Measurements from ENCODE around the gene C16orf86.

The C16orf86 gene

DNA sequence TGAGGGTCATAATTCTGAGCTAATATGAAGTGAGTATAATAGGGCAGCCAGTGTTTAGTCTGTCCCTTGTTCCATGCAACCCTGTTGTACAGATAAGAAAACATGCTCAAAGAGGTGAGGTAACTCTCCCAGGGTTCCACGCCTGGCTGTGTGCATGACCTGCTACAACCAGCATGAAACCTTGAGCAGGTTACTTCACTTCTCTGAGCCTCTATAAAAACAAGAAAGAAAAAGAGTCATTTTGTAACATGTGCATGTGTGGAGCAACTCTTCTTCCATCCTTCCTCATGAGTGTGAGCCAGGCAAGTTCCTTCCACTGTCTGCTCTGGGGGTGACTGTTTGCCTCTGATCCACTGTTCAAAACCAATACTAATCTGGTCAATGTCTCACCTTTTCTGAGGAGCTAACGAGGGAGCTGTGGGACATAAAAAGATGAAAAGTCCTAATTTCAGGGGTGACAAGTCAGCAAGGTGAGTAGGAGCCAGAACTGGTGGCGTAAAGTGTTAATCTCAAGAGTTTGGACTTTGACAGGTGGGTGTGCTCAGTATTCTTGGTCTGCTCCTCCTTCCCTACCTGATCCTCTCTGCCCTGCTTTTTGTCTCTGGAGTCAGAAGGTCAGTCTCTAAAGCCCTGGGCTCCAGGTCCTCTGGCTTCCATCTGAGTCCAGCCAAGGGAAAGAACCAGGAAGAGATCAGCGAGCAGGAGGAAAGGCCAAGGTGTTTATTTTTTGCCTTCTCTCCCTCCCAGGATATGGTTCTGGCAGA, 31.0 kb downstream of the C16orf86 start:
- DNase-seq = no peak

DNA sequence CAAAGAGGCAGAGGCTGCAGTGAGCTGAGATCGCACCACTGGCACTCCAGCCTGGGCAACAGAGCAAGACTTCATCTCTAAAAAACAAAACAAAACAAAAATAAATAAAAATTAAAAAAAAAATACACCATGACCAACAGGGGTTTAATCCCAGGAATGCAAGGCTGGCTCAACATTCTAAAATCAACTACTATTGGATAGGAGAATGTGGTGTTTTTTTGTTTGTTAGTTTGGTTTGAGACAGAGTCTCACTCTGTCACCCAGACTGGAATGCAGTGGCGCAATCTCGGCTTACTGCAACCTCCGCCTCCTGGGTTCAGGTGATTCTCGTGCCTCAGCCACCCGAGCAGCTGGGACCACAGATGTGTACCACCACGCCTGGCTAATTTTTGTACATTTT, 32.7 kb downstream of the C16orf86 start:
- no peak for DNase-seq

DNA sequence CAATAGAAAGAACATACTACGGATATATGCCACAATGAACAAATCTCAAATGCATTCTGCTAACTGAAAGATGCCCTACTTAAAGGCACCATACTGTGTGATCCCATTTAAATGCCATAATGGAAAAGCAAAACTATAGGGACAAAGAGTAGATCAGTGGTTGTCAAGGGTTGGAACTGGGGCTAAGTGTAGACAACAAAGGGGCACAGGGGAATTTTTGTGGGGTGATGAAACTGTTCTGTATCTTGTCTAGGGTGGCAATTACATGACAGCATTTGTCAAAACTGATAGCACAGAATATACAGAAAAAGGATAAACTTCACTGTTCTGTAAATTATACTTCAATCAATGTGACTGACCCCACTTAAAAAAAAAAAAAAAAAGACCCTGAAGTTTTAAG, 34.8 kb downstream of the C16orf86 start:
- DNase-seq = no peak

DNA sequence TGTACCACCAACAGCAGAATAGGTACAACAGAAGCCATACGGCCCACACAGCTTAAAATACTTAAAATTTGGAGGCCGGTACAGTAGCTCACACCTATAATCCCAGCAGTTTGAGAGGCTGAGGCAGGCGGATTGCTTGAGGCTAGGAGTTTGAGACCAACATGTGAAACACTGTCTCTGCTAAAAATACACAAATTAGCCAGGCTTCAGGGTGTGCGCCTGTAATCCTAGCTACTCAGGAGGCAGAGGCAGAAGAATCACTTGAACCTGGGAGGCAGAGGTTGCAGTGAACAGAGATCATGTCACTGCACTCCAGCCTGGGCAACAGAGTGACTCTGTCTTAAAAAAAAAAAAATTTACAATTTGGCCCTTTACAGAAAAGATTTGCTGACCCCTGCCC, 35.5 kb downstream of the C16orf86 start:
- DNase-seq = no peak

DNA sequence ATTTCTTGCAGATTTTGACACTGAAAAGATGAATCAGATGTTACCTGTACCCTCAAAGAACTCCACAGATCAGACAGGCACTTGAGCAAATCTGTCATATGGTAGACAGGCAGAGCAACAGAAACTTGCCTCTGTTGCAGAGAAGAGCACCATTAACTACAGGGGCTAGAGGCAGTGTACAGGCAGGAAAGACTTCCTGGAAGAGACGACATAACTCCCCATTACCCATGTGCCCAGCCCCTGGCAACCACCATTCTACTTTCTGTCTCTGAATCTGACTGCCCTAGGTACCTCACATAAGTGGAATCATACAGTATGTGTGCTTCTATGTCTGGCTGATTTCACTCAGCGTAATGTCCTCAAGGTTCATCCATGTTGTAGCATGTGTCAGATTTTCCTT, 37.0 kb downstream of the C16orf86 start:
- no peak for DNase-seq

DNA sequence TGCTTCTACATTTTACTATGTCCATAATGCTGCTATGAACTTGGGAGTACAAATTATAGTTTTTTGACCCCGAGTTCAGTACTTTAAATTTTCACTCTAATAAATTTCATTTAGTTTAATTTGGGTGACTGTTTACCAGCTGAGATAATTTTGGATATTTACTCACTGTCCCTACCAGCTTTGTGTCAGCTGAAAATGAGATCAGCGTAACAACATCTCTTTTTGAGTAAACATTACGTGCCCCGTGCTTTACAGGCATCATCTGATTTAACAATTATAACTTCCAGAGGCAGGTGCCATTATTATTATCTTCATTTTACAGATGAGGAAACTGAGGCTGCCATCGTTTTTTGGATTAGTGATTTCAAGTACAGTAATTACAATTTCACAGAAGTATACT, 37.5 kb downstream of the C16orf86 start:
- no peak for DNase-seq

DNA sequence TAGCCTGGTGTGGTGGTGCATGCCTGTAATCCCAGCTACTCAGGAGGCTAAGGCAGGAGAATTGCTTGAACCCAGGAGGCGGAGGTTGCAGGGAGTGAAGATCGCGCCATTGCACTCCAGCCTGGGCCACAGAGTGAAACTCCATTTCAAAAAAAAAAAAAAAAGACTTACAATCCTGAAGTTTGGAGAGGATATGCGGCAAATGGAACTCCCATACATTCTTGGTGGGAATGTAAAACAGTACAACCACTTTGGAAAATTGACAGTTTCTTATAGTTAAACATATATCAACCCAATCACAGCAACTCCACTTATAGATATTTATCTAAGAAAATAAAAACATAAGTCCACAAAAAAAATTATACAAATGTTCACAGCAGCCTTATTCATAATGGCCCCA, 40.6 kb downstream of the C16orf86 start:
- DNase-seq = no peak

DNA sequence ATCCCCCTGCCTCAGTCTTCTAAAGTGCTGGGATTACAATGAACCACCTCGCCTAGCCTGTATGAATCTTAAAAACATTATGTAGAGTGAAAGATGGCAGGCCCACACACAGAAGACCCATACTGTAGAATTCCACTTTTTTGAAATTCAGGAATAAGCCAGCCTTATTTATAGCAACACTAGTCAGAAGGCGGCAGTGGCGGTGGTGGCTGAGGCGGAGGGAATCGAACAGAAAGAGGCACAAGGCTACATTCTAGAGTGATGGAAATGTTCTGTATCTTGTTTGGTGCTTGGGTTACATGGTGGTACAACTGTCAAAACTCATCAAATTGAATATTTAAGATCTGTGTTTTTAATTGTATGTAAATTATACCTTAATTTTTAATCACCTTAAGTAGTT, 41.2 kb downstream of the C16orf86 start:
- no peak for DNase-seq

DNA sequence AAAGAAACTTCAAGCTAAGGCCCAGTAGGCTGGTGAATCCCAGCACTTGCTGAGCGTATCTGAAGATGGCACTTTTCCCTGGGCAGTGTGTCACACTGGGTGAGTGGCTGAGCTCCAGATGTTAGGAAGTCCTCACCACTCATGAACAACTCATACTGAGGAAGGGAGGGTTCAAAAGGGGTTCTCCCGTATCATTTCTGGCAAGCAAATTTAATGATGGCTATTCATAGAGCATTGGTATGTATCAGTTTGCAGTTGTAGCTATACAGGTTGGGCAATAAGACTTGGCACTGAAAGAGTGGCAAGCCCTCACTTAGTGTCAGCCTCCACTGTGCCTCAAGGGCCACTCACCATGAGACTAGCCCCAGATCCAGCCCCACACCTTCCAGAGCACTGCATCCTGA, 41.8 kb downstream of the C16orf86 start:
- DNase-seq = no peak

DNA sequence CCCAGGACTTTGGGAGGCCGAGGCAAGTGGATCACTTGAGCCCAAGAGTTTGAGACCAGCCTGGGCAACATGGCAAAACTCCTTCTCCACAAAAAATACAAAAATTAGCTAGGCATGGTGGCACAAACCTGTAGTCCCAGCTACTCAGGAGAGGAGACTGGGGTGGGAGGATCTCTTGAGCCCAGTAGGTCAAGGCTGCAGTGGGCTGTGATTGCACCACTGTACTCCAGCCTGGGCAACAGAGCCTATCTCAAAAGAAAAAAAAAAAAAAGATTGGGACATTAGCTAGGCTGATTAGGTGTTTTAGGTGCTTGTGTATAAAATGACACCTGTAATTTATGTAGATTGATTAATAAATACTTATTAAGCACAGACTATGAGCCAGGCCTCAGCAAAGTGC, 42.4 kb downstream of the C16orf86 start:
- DNase-seq = no peak

DNA sequence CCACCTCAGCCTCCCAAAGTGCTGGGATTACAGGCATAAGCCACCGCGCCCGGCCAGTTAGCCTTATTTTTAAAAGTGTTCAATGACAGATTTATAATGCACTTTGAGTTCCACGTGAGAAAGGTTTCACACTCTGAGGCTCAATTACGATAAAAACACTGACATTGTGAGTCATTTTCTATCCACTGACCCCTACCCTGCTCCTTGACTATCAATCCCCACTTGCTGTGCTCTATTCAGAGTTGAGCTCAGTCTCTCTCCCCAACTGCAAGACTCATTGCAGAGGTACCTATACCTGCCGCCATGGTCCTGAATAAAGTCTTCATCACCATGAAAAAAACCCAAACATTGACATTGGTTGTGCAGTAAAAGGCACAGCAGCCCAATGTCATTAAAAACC, 44.0 kb downstream of the C16orf86 start:
- no peak for DNase-seq

DNA sequence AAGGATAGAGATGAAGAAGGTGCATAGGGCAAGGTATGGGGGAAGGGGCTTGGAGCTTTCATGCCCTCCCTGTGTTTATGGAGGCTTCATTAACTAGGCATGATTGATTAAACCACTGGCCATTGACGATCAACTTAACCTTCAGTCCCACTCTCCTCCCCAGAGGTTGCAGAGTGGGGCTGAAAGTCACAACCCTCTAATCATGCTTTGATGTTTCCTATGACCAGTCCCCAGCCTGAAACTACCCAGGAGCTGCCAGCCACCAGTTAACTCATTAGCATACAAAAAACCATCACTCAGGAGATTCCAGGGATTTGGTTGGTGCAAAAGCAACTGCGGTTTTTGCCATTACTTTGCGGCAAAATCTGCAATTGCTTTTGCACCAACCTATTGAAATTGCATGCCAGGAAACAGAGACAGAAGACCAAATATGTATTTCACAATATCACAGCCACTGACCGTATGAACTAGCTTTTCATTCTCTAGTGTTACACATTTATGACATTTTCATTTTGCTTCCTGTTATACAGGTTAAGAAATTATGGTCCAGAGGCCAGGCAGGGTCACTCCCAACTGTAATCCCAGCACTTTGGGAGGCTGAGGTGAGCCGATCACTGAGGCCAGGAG, 47.1 kb downstream of the C16orf86 start:
- no peak for DNase-seq

DNA sequence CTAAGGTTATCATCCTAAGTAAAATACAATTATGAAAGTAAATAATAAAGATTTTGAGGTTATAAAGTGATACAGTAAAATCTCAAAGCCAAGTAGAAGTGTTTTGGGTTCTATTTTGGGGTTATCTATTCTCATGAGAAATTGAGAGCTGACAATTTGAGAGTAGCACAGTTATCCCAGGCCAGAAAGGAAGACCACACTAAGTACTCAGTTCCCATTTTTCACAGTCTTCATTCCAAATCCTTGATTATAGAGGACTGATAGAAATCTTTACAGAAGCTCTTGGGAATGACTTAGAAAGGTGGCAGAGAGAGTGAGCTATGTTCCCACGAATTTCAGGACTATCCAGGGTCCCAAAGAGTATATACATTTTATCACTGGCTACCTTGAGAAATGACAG, 47.9 kb downstream of the C16orf86 start:
- no peak for DNase-seq

DNA sequence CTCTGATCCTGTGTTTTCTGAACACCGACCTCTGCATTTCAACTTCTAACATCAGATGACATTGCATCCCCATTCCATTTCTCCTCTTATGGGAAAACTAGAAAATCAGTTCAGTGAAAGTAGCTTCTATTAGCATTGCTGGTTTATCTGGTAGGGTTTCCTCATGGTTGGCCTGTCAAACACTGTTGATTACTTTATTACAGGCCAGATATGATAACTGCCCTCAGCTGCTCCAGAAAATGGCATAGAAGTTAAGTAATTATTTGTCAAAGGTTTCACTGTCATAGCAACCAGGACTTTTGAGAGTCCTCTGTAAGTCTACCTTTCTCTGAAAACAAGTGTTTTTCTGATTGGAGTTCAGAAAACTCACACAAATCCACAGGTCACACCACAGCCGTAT, 49.5 kb downstream of the C16orf86 start:
- DNase-seq = no peak

Data from right forelimb (tissue), 1 donor.